Astrocyte (in vitro differentiated cells and primary cell): ENCODE data around the gene ZNF189.

Experiments used
- CTCF ChIP-seq: IDR thresholded peaks from 2 replicates; pipeline ENCODE4 v1.5.1; 2011; ENCODE audit warnings: low read depth, mild to moderate bottlenecking, inconsistent platforms, low read length, moderate library complexity; ENCODE audit not compliant: insufficient read depth
- EZH2 ChIP-seq: IDR thresholded peaks from 2 replicates; pipeline ENCODE4 v1.6.1; 2012; ENCODE audit warnings: mild to moderate bottlenecking, low read length, inconsistent platforms; ENCODE audit not compliant: insufficient read depth

- TF ChIP-seq CTCF: no peak
- TF ChIP-seq EZH2: no peak
Measured at GRCh38 chr9:101375546-101375945, 23.1 kb upstream of the ZNF189 start.
